ENCODE measurements around the gene XDH.

DNA sequence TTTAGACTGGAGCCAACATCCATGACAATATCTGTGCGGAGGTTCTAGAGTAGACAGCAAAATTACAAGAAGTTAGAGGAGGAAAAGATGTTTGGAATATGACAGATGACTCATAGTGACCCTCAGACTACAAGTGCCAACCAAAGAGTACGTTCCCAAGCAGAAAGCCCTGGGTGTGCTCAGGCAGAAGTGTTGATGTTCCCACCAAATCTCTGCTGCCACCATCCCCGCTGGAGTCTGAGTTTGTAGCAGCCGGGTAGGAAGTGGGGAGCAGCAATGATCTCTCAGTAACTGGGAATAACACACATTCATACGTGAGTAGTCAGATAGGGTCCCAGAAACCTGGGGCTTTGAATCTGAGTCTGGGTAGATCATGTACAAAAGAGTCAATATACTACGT, 73.2 kb downstream of the XDH start:
- TF ChIP-seq, protein P1, sequence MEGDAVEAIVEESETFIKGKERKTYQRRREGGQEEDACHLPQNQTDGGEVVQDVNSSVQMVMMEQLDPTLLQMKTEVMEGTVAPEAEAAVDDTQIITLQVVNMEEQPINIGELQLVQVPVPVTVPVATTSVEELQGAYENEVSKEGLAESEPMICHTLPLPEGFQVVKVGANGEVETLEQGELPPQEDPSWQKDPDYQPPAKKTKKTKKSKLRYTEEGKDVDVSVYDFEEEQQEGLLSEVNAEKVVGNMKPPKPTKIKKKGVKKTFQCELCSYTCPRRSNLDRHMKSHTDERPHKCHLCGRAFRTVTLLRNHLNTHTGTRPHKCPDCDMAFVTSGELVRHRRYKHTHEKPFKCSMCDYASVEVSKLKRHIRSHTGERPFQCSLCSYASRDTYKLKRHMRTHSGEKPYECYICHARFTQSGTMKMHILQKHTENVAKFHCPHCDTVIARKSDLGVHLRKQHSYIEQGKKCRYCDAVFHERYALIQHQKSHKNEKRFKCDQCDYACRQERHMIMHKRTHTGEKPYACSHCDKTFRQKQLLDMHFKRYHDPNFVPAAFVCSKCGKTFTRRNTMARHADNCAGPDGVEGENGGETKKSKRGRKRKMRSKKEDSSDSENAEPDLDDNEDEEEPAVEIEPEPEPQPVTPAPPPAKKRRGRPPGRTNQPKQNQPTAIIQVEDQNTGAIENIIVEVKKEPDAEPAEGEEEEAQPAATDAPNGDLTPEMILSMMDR (IDR thresholded peaks at IDR 0.05) = no peak
- no peak for TF ChIP-seq POLR2AphosphoS5 (IDR thresholded peaks at IDR 0.05; ENCODE audit: insufficient read depth in 1 of 2, low read depth in 1 of 2)
